ENCODE data around the gene NPIPB13. TPM values are rescaled to one million over a fixed set of nuclear protein-coding genes. Genes with fewer than 3 reads are reported as not detected.
"Not testable (repeated sequence)": the region's sequence is repeated elsewhere in the genome, so short reads cannot be mapped to it uniquely, and the experiment has no call there.

NPIPB13 gene
- total and polyA plus RNA-seq, 2 donors, result 0.66 to 10.1 TPM

GRCh38 chr16:30199608-30200343, 48.5 kb downstream of the NPIPB13 start:
- H3K4me3 ChIP-seq (ENCODE audit: low read length in 2 of 2); H3K4me1 ChIP-seq (ENCODE audit: control insufficient read depth in 2 of 2, insufficient read depth in 2 of 2, low read length in 2 of 2); DNase-seq (ENCODE audit: low read depth in 6 of 9, low spot score in 9 of 9); H3K27me3 ChIP-seq (ENCODE audit: control insufficient read depth in 2 of 2, insufficient read depth in 1 of 2, low read length in 1 of 2); H3K9me3 ChIP-seq (ENCODE audit: control insufficient read depth in 2 of 2, insufficient read depth in 1 of 2, low read length in 1 of 2); H3K27ac ChIP-seq (ENCODE audit: low read depth in 1 of 2, low read length in 1 of 2); H3K36me3 ChIP-seq (ENCODE audit: control insufficient read depth in 2 of 2, insufficient read depth in 2 of 2, low read length in 1 of 2): not testable (repeated sequence)
- WGBS, result no CpG with 5 or more reads among the region's 15 CpGs

DNA sequence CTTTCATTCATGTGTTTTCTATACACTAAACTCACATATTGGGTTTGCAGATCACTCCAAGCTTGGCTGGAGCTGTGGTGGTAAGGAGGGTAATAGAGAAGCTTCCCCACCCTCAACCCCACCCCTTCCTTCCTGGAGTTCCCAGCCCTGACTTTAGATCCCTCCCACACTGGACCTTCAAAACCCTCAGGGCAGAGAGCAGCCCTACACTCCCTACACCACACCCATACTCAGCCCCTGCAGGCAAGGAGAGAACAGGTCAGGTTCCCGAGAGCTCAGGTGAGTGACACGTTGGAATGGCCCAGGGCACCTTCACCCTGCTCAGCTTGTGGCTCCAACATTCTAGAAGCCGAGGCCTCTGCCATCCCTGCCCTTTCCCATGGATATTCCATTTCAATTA, 49.2 kb downstream of the NPIPB13 start, which contains the start of gene SULT1A3:
Gene SULT1A3, plus strand, starts transcription at position 207 of the 400 bp plus-strand sequence. CDS start 1,474 bp downstream, outside the sequence.
- H3K27ac ChIP-seq (ENCODE audit: low read depth in 1 of 2, low read length in 1 of 2); H3K4me3 ChIP-seq (ENCODE audit: low read length in 2 of 2); H3K9me3 ChIP-seq (ENCODE audit: control insufficient read depth in 2 of 2, insufficient read depth in 1 of 2, low read length in 1 of 2); DNase-seq (ENCODE audit: low read depth in 6 of 9, low spot score in 9 of 9); H3K27me3 ChIP-seq (ENCODE audit: control insufficient read depth in 2 of 2, insufficient read depth in 1 of 2, low read length in 1 of 2); H3K4me1 ChIP-seq (ENCODE audit: control insufficient read depth in 2 of 2, insufficient read depth in 2 of 2, low read length in 2 of 2); H3K36me3 ChIP-seq (ENCODE audit: control insufficient read depth in 2 of 2, insufficient read depth in 2 of 2, low read length in 1 of 2): not testable (repeated sequence)
- no CpG with 5 or more reads among the region's 3 CpGs for WGBS

Other genes with a start within 250 kb of the NPIPB13 start
- 0.24 TPM for gene DOC2A, start 237.5 kb downstream of the NPIPB13 start, total RNA-seq
- 1.3 TPM for gene DOC2A, start 237.5 kb downstream of the NPIPB13 start, polyA plus RNA-seq
- not detected for gene C16orf92, start 225.3 kb downstream of the NPIPB13 start, total RNA-seq
- not detected for gene C16orf92, start 225.3 kb downstream of the NPIPB13 start, polyA plus RNA-seq
- 0.24 TPM for gene TLCD3B, start 217.2 kb downstream of the NPIPB13 start, total RNA-seq
- gene TLCD3B, start 217.2 kb downstream of the NPIPB13 start, polyA plus RNA-seq, result 0.68 TPM
- 523 TPM for gene ALDOA, start 182.7 kb downstream of the NPIPB13 start, total RNA-seq
- gene ALDOA, start 182.7 kb downstream of the NPIPB13 start, polyA plus RNA-seq, result 451 TPM
- gene PPP4C, start 172.5 kb downstream of the NPIPB13 start, total RNA-seq, result 87.3 TPM
- gene PPP4C, start 172.5 kb downstream of the NPIPB13 start, polyA plus RNA-seq, result 106 TPM
- 0.52 TPM for gene TBX6, start 156.6 kb downstream of the NPIPB13 start, total RNA-seq
- gene TBX6, start 156.6 kb downstream of the NPIPB13 start, polyA plus RNA-seq, result 2.6 TPM
- gene YPEL3, start 152.3 kb downstream of the NPIPB13 start, total RNA-seq, result 32.6 TPM
- gene YPEL3, start 152.3 kb downstream of the NPIPB13 start, polyA plus RNA-seq, result 231 TPM
- gene GDPD3, start 134.9 kb downstream of the NPIPB13 start, total RNA-seq, result 1.3 TPM
- gene GDPD3, start 134.9 kb downstream of the NPIPB13 start, polyA plus RNA-seq, result 24.2 TPM
- 14.9 TPM for gene MAPK3, start 125.3 kb downstream of the NPIPB13 start, total RNA-seq
- gene MAPK3, start 125.3 kb downstream of the NPIPB13 start, polyA plus RNA-seq, result 43.9 TPM
- gene CORO1A, start 64.9 kb downstream of the NPIPB13 start, total RNA-seq, result 312 TPM
- gene CORO1A, start 64.9 kb downstream of the NPIPB13 start, polyA plus RNA-seq, result 554 TPM
- gene BOLA2B, start 54.8 kb downstream of the NPIPB13 start, total RNA-seq, result 161 TPM
- 131 TPM for gene BOLA2B, start 54.8 kb downstream of the NPIPB13 start, polyA plus RNA-seq
- gene SLX1A, start 54.6 kb downstream of the NPIPB13 start, total RNA-seq, result 32.6 TPM
- 48.8 TPM for gene SLX1A, start 54.6 kb downstream of the NPIPB13 start, polyA plus RNA-seq
- gene SULT1A3, start 49.2 kb downstream of the NPIPB13 start, total RNA-seq, result 10.6 TPM
- 122 TPM for gene SULT1A3, start 49.2 kb downstream of the NPIPB13 start, polyA plus RNA-seq
- gene CD2BP2, start 106.8 kb upstream of the NPIPB13 start, total RNA-seq, result 49.5 TPM
- gene CD2BP2, start 106.8 kb upstream of the NPIPB13 start, polyA plus RNA-seq, result 48.0 TPM
- gene TBC1D10B, start 122.0 kb upstream of the NPIPB13 start, total RNA-seq, result 12.1 TPM
- gene TBC1D10B, start 122.0 kb upstream of the NPIPB13 start, polyA plus RNA-seq, result 25.0 TPM
- gene MYL11, start 126.3 kb upstream of the NPIPB13 start, total RNA-seq, result 11.7 TPM
- 12.5 TPM for gene MYL11, start 126.3 kb upstream of the NPIPB13 start, polyA plus RNA-seq
- gene SEPTIN1, start 134.1 kb upstream of the NPIPB13 start, total RNA-seq, result 173 TPM
- 337 TPM for gene SEPTIN1, start 134.1 kb upstream of the NPIPB13 start, polyA plus RNA-seq
- gene ZNF48, start 146.9 kb upstream of the NPIPB13 start, total RNA-seq, result 12.9 TPM
- gene ZNF48, start 146.9 kb upstream of the NPIPB13 start, polyA plus RNA-seq, result 5.9 TPM
- 4.1 TPM for gene ZNF771, start 159.1 kb upstream of the NPIPB13 start, total RNA-seq
- gene ZNF771, start 159.1 kb upstream of the NPIPB13 start, polyA plus RNA-seq, result 3.7 TPM
- 27.4 TPM for gene DCTPP1, start 181.6 kb upstream of the NPIPB13 start, total RNA-seq
- 20.6 TPM for gene DCTPP1, start 181.6 kb upstream of the NPIPB13 start, polyA plus RNA-seq
- gene SEPHS2, start 197.4 kb upstream of the NPIPB13 start, total RNA-seq, result 15.2 TPM
- 63.9 TPM for gene SEPHS2, start 197.4 kb upstream of the NPIPB13 start, polyA plus RNA-seq
- 48.6 TPM for gene ITGAL, start 224.3 kb upstream of the NPIPB13 start, total RNA-seq
- gene ITGAL, start 224.3 kb upstream of the NPIPB13 start, polyA plus RNA-seq, result 51.3 TPM